Cardiac muscle cell (in vitro differentiated cells and primary cell): ENCODE data around the gene ATP6V1F. TPM values are rescaled to one million over a fixed set of nuclear protein-coding genes. Genes with fewer than 3 reads are reported as not detected.
A peak's percentile ranks its signal among the peaks of the same experiment; 100 is the strongest.

ENCODE experiments used
- DNase-seq, 2 donors: peaks; one replicate each; pipeline versions ENCODE4 v3.0.0 to v3.0.0-alpha.2; 2010 to 2017; ENCODE audit warnings: low read depth in 1 of 2, low spot score in 1 of 2
- H3K27ac ChIP-seq: fragments of 200-600 bp; sonication (generic); 2 replicates; pipeline ENCODE4 v1.5.1; 2016
- H3K27me3 ChIP-seq: fragments of 200-600 bp; sonication (generic); 2 replicates; pipeline ENCODE4 v1.6.0; 2016; ENCODE audit warnings: control low read depth
- H3K36me3 ChIP-seq: fragments of 200-600 bp; sonication (generic); 2 replicates; pipeline ENCODE4 v1.5.1; 2016; ENCODE audit warnings: control low read depth
- H3K4me1 ChIP-seq: fragments of 200-600 bp; sonication (generic); 2 replicates; pipeline ENCODE4 v1.8.1; 2017; ENCODE audit warnings: low read depth, mild to moderate bottlenecking, mixed run types
- H3K4me3 ChIP-seq: fragments of 200-600 bp; sonication (generic); 2 replicates; pipeline ENCODE4 v1.5.1; 2016; ENCODE audit warnings: mild to moderate bottlenecking
- H3K9me3 ChIP-seq: fragments of 200-600 bp; sonication (generic); 2 replicates; pipeline ENCODE4 v1.5.1; 2017; ENCODE audit warnings: low read depth, mild to moderate bottlenecking, control low read depth
- polyA plus RNA-seq: library from polyadenylated mRNA; unstranded; fragments of >200 nt; fragmentation: Nextera tagmentation; extraction: Ambion mirVana; gene quantifications from 2 replicates; pipeline ENCODE4 v1.2.1, GENCODE V29; 2016
- total RNA-seq: library from RNA; depleted of rRNA; stranded (reverse); fragments of >200 nt; gene quantifications from 2 replicates; pipeline ENCODE4 v1.2.3, GENCODE V29; 2016
- TF ChIP-seq, protein P1 (sequence below): IDR thresholded peaks from 2 replicates; pipeline ENCODE4 v1.5.1; 2012; ENCODE audit warnings: low read depth, mild to moderate bottlenecking, low read length

Gene ATP6V1F
- total and polyA plus RNA-seq, 2 experiments from 2014 or later = 113 to 284 TPM

DNA sequence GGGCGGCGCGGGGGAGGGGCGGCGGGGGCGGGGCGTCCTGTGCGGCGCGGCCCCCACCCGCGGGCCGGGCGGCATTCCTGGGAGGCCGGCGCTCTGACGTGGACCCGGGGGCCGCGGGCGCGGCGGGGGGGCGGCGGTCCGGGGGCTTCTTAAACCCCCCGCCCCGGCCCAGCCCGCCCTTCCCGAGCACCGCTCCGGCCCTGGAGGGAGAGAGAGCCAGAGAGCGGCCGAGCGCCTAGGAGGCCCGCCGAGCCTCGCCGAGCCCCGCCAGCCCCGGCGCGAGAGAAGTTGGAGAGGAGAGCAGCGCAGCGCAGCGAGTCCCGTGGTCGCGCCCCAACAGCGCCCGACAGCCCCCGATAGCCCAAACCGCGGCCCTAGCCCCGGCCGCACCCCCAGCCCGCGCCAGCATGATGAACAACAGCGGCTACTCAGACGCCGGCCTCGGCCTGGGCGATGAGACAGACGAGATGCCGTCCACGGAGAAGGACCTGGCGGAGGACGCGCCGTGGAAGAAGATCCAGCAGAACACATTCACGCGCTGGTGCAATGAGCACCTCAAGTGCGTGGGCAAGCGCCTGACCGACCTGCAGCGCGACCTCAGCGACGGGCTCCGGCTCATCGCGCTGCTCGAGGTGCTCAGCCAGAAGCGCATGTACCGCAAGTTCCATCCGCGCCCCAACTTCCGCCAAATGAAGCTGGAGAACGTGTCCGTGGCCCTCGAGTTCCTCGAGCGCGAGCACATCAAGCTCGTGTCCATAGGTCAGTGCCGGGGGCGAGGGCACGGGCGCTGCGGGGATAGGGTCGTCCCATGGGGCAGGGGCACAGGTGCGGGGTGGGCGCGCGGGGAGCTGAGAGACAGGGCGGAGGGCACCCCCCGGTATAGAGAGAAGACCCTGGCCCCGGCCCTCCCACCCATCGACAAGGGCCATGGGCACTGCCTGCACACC, 32.2 kb upstream of the ATP6V1F start, which contains the start of gene FLNC:
Gene FLNC (plus strand): TSS at position 176 of the 947 bp plus-strand sequence. CDS start 232 bp downstream, at position 408.
- no peaks in the 10 kb centered on the region for H3K27me3 ChIP-seq
- H3K27ac ChIP-seq = peak within 1 kb of the TSS; percentile 99
- TF ChIP-seq, protein P1, sequence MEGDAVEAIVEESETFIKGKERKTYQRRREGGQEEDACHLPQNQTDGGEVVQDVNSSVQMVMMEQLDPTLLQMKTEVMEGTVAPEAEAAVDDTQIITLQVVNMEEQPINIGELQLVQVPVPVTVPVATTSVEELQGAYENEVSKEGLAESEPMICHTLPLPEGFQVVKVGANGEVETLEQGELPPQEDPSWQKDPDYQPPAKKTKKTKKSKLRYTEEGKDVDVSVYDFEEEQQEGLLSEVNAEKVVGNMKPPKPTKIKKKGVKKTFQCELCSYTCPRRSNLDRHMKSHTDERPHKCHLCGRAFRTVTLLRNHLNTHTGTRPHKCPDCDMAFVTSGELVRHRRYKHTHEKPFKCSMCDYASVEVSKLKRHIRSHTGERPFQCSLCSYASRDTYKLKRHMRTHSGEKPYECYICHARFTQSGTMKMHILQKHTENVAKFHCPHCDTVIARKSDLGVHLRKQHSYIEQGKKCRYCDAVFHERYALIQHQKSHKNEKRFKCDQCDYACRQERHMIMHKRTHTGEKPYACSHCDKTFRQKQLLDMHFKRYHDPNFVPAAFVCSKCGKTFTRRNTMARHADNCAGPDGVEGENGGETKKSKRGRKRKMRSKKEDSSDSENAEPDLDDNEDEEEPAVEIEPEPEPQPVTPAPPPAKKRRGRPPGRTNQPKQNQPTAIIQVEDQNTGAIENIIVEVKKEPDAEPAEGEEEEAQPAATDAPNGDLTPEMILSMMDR = no peak
- DNase-seq = peak; percentile 78 to 86
- H3K9me3 ChIP-seq = no peaks in the 10 kb centered on the region
- H3K4me3 ChIP-seq = peak within 1 kb of the TSS; percentile 72
- H3K4me1 ChIP-seq = peaks cover 54% of the 10 kb centered on the region
- H3K36me3 ChIP-seq = peaks cover 4% of the 10 kb centered on the region

DNA sequence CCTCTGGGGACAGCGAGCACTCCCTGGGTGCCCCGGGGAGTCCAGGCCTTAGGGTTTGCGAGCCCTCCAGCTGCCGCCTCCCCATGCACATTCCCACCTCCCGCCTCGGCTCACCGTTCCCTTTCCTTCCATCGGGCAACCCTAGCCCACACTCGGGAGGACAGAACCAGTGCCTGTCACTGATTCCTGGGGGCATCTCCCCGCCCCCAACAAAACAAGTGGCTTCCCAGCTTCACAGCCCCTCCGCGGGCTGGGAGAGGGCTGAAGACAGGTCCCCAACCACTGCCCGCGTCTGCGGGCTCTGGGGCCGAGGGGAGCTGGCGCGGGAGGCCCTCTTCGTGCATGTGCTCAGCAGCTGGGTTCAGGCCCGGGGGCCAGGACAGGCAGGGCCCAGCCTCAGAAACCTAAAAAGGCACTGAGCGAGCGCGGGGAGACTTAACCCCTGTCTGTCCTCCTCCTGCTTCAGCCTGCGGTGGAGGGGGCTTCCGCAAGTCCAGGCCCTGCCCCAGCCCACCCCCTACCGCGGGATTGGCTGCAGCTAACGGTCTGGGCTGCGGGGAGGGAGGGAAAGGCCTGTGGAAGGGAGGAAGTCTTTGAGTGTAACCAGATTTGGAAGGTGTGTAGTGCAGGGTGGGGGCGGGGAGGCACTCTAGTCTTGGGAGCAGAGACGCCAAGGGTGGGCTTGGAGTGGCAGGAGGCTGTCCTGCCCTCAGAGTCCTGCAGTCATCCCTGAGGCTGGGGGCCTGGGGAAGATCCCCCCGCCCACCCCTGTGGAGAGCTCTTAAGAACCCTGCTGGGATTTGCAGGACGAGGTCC, 31.3 kb upstream of the ATP6V1F start:
- DNase-seq = peak; percentile 77 to 90
- H3K36me3 ChIP-seq = peaks cover 12% of the 10 kb centered on the region
- peak overlapping the region; percentile 72 for H3K4me3 ChIP-seq
- H3K27me3 ChIP-seq = no peaks in the 10 kb centered on the region
- H3K9me3 ChIP-seq = no peaks in the 10 kb centered on the region
- H3K4me1 ChIP-seq = peaks cover 45% of the 10 kb centered on the region
- peak overlapping the region; percentile 99 for H3K27ac ChIP-seq
- TF ChIP-seq, protein P1 = no peak

DNA sequence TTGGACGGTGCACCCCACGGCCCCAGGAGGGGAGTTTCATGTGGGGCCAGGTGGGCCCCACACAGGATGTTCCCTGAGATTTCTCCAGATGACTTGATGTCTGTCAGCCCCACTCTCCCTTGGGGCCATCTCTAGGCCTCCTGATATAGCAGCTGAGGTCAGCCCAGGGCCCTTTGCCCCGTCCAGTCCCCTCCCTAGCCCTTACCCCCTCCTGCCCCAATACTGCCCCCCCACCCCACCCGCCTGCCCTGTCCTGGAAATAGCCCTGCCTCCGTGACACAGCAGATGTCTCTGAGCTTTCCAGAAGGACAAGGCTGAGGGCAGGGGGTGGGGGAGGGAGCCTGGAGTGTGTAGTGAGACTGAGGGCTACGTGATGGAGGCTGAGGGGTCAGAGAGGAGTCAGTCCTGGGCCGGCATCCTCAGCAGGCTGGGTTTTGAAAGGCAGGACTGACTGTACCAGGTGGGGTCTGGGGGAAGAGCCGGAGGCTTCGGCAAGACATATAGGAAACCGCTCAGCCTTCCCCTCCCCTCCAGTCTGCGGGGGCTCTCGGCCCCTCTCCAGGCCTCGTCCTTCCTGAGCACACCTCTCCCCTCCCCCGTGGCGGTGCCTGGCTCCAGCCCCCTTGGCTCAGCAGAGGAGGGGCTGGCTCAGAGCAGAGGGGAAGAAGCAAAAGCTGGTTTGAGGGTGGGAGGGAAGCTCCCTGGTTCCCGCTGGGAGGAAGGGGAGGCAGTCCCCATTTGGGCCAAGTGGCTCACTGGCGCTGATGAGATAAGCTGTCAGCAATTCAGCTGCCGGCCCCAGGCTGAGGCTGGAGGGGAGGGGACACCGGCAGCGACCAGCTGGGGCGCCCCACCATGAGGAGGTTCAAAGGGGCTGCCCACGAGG, 30.4 kb upstream of the ATP6V1F start:
- Histone ChIP-seq H3K36me3 (peaks cover 21% of the 10 kb centered on the region), H3K9me3 (no peaks in the 10 kb centered on the region), H3K4me1 (peaks cover 37% of the 10 kb centered on the region), H3K27me3 (no peaks in the 10 kb centered on the region), H3K27ac (peak overlapping the region; percentile 99), H3K4me3 (peak overlapping the region; percentile 72)
- DNase-seq = peak; percentile 63 to 90
- TF ChIP-seq, protein P1 = no peak

DNA sequence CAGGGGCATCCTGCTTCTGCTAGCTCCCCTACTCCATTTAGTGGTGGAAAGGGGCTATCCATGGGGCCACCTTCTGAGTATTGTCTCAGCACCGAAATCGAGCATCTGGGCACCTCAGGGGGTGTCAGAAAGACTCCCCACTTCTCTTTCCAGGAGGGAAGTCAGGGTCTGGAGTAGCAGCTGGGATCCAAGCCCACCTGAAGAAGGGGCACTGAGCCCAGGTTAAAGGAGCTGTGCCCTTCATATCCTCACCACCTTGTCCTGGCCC, 29.8 kb upstream of the ATP6V1F start:
- Histone ChIP-seq H3K27ac (peak overlapping the region; percentile 99), H3K36me3 (peaks cover 27% of the 10 kb centered on the region), H3K9me3 (no peaks in the 10 kb centered on the region), H3K4me1 (peaks cover 31% of the 10 kb centered on the region), H3K4me3 (peak overlapping the region; percentile 72), H3K27me3 (no peaks in the 10 kb centered on the region)
- TF ChIP-seq, protein P1 = no peak
- no peak for DNase-seq
